ENCODE measurements around the gene LRIT1.
A peak's percentile ranks its signal among the peaks of the same experiment; 100 is the strongest.

Gene LRIT1

GRCh38 chr10:84257343-84258020 is 16.1 kb upstream of the LRIT1 start:
- intact Hi-C loops (cut with DNase I) = loop anchor here (10.0 kb wide), 1 partner anchor 113 kb away; no protein-coding TSS in a partner anchor
- DNase-seq = no peak

- intact Hi-C loops (cut with DNase I) = loop anchor here (10.0 kb wide), 1 partner anchor 112 kb away; no protein-coding TSS in a partner anchor
- peak in 41 of 42 donors; percentile 44 to 89 (median 72) for DNase-seq
These were observed 15.4 kb upstream of the LRIT1 start for GRCh38 chr10:84256510-84257342.

- intact Hi-C loops (cut with DNase I) = loop anchor here (10.0 kb wide), 1 partner anchor 110 kb away; no protein-coding TSS in a partner anchor
- DNase-seq = no peak
These were observed 13.5 kb upstream of the LRIT1 start for GRCh38 chr10:84254552-84255478.

GRCh38 chr10:84248794-84249193 is 7.4 kb upstream of the LRIT1 start:
- DNase-seq = no peak
- intact Hi-C loops (cut with DNase I) = no loop called here

- intact Hi-C loops (cut with DNase I) = no loop called here
- DNase-seq = no peak
These were observed 6.2 kb upstream of the LRIT1 start for GRCh38 chr10:84247496-84247895.

- intact Hi-C loops (cut with DNase I) = no loop called here
- DNase-seq = peak; percentile 75 to 97 (median 91)
These were observed 3.4 kb upstream of the LRIT1 start, which contains the start of gene RGR for GRCh38 chr10:84244651-84245270. RGR (plus strand) TSS chr10:84245053; CDS start chr10:84245091, 38 bp downstream.

GRCh38 chr10:84243759-84244158 is 2.4 kb upstream of the LRIT1 start:
- intact Hi-C loops (cut with DNase I) = no loop called here
- DNase-seq = no peak

GRCh38 chr10:84238909-84239308 is 2.4 kb downstream of the LRIT1 start:
- intact Hi-C loops (cut with DNase I) = no loop called here
- no peak for DNase-seq

- intact Hi-C loops (cut with DNase I) = no loop called here
- DNase-seq = no peak
These were observed 3.9 kb downstream of the LRIT1 start for GRCh38 chr10:84237199-84238051.

GRCh38 chr10:84236807-84237198 is 4.5 kb downstream of the LRIT1 start:
- no peak for DNase-seq
- intact Hi-C loops (cut with DNase I) = no loop called here

GRCh38 chr10:84235096-84235495 is 6.2 kb downstream of the LRIT1 start:
- peak in 4 of 42 donors; percentile 28 to 63 (median 52) for DNase-seq
- intact Hi-C loops (cut with DNase I) = no loop called here

GRCh38 chr10:84234479-84234878 is 6.9 kb downstream of the LRIT1 start:
- intact Hi-C loops (cut with DNase I) = no loop called here
- DNase-seq = no peak

- DNase-seq = peak in 3 of 42 donors; percentile 19 to 31 (median 23)
- intact Hi-C loops (cut with DNase I) = no loop called here
These were observed 7.4 kb downstream of the LRIT1 start for GRCh38 chr10:84233940-84234339.

GRCh38 chr10:84232376-84232775 is 9.0 kb downstream of the LRIT1 start:
- intact Hi-C loops (cut with DNase I) = no loop called here
- no peak for DNase-seq

GRCh38 chr10:84230359-84230758 is 11.0 kb downstream of the LRIT1 start:
- no peak for DNase-seq
- intact Hi-C loops (cut with DNase I) = no loop called here

- DNase-seq = peak in 32 of 42 donors; percentile 20 to 86 (median 50)
- intact Hi-C loops (cut with DNase I) = no loop called here
These were observed 13.5 kb downstream of the LRIT1 start for GRCh38 chr10:84227810-84228209.

GRCh38 chr10:84226616-84227015 is 14.7 kb downstream of the LRIT1 start:
- no peak for DNase-seq
- intact Hi-C loops (cut with DNase I) = no loop called here

Data from head of caudate nucleus (tissue), 42 donors.